ENCODE measurements around the gene ARMC2. TPM values are rescaled to one million over a fixed set of nuclear protein-coding genes. Genes with fewer than 3 reads are reported as not detected.

Gene ARMC2
- total and polyA plus RNA-seq, 2 experiments from 2014 or later: 2.7 to 4.4 TPM

- Mint-ChIP-seq H3K9me3 (no peaks in the 10 kb centered on the region), H3K36me3 (ENCODE audit: low read depth) (no peaks in the 10 kb centered on the region), H3K4me1 (peaks cover 13% of the 10 kb centered on the region), H3K4me3 (no peak overlapping the region), H3K27me3 (ENCODE audit: insufficient read depth, low read depth, poor library complexity) (no peaks in the 10 kb centered on the region), H3K27ac (no peak overlapping the region)
- no peak overlapping the region for H3K4me3 ChIP-seq
- ATAC-seq (no peak), DNase-seq (ENCODE audit: low spot score) (no peak)
- no peaks in the 10 kb centered on the region for H3K79me2 ChIP-seq (replicated peaks; ENCODE audit: insufficient read depth)
- H3F3A ChIP-seq (replicated peaks; ENCODE audit: low read depth): 0 out of 2 replicates have a peak, but pooled peaks cover 5% of the 10 kb centered on the region
- H3K36me3 ChIP-seq (ENCODE audit: insufficient read depth): no peaks in the 10 kb centered on the region
- H3K4me1 ChIP-seq (ENCODE audit: insufficient read depth): peaks cover 6% of the 10 kb centered on the region; the same call in 1 of the 2 replicates
- H2AFZ ChIP-seq: 0 out of 2 replicates have a peak overlapping the region, but pooled peaks have one; percentile 56
- H3K9me2 ChIP-seq (ENCODE audit: insufficient read depth): no peaks in the 10 kb centered on the region
- no peaks in the 10 kb centered on the region for H3K27me3 ChIP-seq (ENCODE audit: insufficient read depth)
- H3K27ac ChIP-seq (ENCODE audit: low read depth): no peak overlapping the region
- H4K20me1 ChIP-seq (replicated peaks; ENCODE audit: insufficient read depth): peaks cover 11% of the 10 kb centered on the region; the same call in 1 of the 2 replicates
- no peak overlapping the region for H3K4me2 ChIP-seq
- TF ChIP-seq ZNF114 (CRISPR knock-in tag; IDR thresholded peaks at IDR 0.05) (no peak), ZNF331 (CRISPR knock-in tag; IDR thresholded peaks at IDR 0.05; ENCODE audit: low read depth) (no peak), JUNB (IDR thresholded peaks at IDR 0.05; ENCODE audit: unreplicated experiment) (no peak), POLR2AphosphoS5 (IDR thresholded peaks at IDR 0.05; ENCODE audit: low read depth) (no peak), NANOG (IDR thresholded peaks at IDR 0.05; ENCODE audit: borderline replicate concordance) (no peak), REST (IDR thresholded peaks at IDR 0.05; ENCODE audit: unreplicated experiment) (no peak), CREB1 (CRISPR knock-in tag; IDR thresholded peaks at IDR 0.05; ENCODE audit: low read depth) (no peak), STAT1 (IDR thresholded peaks at IDR 0.05; ENCODE audit: unreplicated experiment) (no peak), EZH2 (IDR thresholded peaks at IDR 0.05; ENCODE audit: low read depth, unreplicated experiment) (no peak), EZH2phosphoT487 (IDR thresholded peaks at IDR 0.05; ENCODE audit: unreplicated experiment) (no peak)
- TF ChIP-seq, protein P1, sequence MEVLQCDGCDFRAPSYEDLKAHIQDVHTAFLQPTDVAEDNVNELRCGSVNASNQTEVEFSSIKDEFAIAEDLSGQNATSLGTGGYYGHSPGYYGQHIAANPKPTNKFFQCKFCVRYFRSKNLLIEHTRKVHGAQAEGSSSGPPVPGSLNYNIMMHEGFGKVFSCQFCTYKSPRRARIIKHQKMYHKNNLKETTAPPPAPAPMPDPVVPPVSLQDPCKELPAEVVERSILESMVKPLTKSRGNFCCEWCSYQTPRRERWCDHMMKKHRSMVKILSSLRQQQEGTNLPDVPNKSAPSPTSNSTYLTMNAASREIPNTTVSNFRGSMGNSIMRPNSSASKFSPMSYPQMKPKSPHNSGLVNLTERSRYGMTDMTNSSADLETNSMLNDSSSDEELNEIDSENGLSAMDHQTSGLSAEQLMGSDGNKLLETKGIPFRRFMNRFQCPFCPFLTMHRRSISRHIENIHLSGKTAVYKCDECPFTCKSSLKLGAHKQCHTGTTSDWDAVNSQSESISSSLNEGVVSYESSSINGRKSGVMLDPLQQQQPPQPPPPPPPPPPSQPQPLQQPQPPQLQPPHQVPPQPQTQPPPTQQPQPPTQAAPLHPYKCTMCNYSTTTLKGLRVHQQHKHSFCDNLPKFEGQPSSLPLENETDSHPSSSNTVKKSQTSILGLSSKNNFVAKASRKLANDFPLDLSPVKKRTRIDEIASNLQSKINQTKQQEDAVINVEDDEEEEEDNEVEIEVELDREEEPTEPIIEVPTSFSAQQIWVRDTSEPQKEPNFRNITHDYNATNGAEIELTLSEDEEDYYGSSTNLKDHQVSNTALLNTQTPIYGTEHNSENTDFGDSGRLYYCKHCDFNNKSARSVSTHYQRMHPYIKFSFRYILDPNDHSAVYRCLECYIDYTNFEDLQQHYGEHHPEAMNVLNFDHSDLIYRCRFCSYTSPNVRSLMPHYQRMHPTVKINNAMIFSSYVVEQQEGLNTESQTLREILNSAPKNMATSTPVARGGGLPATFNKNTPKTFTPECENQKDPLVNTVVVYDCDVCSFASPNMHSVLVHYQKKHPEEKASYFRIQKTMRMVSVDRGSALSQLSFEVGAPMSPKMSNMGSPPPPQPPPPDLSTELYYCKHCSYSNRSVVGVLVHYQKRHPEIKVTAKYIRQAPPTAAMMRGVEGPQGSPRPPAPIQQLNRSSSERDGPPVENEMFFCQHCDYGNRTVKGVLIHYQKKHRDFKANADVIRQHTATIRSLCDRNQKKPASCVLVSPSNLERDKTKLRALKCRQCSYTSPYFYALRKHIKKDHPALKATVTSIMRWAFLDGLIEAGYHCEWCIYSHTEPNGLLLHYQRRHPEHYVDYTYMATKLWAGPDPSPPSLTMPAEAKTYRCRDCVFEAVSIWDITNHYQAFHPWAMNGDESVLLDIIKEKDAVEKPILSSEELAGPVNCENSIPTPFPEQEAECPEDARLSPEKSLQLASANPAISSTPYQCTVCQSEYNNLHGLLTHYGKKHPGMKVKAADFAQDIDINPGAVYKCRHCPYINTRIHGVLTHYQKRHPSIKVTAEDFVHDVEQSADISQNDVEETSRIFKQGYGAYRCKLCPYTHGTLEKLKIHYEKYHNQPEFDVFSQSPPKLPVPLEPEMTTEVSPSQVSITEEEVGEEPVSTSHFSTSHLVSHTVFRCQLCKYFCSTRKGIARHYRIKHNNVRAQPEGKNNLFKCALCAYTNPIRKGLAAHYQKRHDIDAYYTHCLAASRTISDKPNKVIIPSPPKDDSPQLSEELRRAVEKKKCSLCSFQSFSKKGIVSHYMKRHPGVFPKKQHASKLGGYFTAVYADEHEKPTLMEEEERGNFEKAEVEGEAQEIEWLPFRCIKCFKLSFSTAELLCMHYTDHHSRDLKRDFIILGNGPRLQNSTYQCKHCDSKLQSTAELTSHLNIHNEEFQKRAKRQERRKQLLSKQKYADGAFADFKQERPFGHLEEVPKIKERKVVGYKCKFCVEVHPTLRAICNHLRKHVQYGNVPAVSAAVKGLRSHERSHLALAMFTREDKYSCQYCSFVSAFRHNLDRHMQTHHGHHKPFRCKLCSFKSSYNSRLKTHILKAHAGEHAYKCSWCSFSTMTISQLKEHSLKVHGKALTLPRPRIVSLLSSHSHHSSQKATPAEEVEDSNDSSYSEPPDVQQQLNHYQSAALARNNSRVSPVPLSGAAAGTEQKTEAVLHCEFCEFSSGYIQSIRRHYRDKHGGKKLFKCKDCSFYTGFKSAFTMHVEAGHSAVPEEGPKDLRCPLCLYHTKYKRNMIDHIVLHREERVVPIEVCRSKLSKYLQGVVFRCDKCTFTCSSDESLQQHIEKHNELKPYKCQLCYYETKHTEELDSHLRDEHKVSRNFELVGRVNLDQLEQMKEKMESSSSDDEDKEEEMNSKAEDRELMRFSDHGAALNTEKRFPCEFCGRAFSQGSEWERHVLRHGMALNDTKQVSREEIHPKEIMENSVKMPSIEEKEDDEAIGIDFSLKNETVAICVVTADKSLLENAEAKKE (CRISPR knock-in tag; IDR thresholded peaks at IDR 0.05): no peak
- TF ChIP-seq, protein P2, sequence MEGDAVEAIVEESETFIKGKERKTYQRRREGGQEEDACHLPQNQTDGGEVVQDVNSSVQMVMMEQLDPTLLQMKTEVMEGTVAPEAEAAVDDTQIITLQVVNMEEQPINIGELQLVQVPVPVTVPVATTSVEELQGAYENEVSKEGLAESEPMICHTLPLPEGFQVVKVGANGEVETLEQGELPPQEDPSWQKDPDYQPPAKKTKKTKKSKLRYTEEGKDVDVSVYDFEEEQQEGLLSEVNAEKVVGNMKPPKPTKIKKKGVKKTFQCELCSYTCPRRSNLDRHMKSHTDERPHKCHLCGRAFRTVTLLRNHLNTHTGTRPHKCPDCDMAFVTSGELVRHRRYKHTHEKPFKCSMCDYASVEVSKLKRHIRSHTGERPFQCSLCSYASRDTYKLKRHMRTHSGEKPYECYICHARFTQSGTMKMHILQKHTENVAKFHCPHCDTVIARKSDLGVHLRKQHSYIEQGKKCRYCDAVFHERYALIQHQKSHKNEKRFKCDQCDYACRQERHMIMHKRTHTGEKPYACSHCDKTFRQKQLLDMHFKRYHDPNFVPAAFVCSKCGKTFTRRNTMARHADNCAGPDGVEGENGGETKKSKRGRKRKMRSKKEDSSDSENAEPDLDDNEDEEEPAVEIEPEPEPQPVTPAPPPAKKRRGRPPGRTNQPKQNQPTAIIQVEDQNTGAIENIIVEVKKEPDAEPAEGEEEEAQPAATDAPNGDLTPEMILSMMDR (conservative IDR thresholded peaks at IDR 0.05; ENCODE audit: low read depth in 2 of 2): no peak
- TF ChIP-seq, protein P3, sequence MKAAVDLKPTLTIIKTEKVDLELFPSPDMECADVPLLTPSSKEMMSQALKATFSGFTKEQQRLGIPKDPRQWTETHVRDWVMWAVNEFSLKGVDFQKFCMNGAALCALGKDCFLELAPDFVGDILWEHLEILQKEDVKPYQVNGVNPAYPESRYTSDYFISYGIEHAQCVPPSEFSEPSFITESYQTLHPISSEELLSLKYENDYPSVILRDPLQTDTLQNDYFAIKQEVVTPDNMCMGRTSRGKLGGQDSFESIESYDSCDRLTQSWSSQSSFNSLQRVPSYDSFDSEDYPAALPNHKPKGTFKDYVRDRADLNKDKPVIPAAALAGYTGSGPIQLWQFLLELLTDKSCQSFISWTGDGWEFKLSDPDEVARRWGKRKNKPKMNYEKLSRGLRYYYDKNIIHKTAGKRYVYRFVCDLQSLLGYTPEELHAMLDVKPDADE (IDR thresholded peaks at IDR 0.05): no peak
These were observed 2.1 kb upstream of the ARMC2 start for GRCh38 chr6:108846101-108846500.

Measured in GM23338 (cell line).